Breast epithelium (tissue), 3 donors: ENCODE data around the gene SAMD8.

Experiments used
- CTCF ChIP-seq, 3 donors: fragments of 450-650 bp; IDR thresholded peaks; one replicate each; pipeline ENCODE4 v1.5.1; 2016 to 2017; ENCODE audit warnings: antibody characterized with exemption in 3 of 3, mild to moderate bottlenecking in 3 of 3, moderate library complexity in 3 of 3
- POLR2A ChIP-seq: fragments of 450-650 bp; IDR thresholded peaks from one replicate; pipeline ENCODE4 v1.6.1; 2016; ENCODE audit warnings: antibody characterized with exemption, mild to moderate bottlenecking, moderate library complexity
- POLR2AphosphoS5 ChIP-seq, 3 donors: sonication (generic); formaldehyde crosslinking; IDR thresholded peaks; one replicate each; pipeline ENCODE4 v1.6.1; 2017; ENCODE audit warnings: antibody characterized with exemption in 3 of 3

GRCh38 chr10:75122505-75122904 is 11.0 kb downstream of the SAMD8 start:
- no peak for TF ChIP-seq POLR2A
- TF ChIP-seq CTCF (IDR thresholded peaks at IDR 0.05) = no peak
- TF ChIP-seq POLR2AphosphoS5 (IDR thresholded peaks at IDR 0.05) = no peak
